Measurements from ENCODE around the gene SERPINE1. TPM values are rescaled to one million over a fixed set of nuclear protein-coding genes. Genes with fewer than 3 reads are reported as not detected.
"Not testable (repeated sequence)": the region's sequence is repeated elsewhere in the genome, so short reads cannot be mapped to it uniquely, and the experiment has no call there.

Gene SERPINE1
- total RNA-seq, 1 donor from 2014 or later: 289 TPM

- DNase-seq: peak; percentile 89
These were observed 2.4 kb upstream of the SERPINE1 start for GRCh38 chr7:101124376-101125056.

GRCh38 chr7:101125989-101126650 is 784 bp upstream of the SERPINE1 start:
- DNase-seq: peak; percentile 91

DNA sequence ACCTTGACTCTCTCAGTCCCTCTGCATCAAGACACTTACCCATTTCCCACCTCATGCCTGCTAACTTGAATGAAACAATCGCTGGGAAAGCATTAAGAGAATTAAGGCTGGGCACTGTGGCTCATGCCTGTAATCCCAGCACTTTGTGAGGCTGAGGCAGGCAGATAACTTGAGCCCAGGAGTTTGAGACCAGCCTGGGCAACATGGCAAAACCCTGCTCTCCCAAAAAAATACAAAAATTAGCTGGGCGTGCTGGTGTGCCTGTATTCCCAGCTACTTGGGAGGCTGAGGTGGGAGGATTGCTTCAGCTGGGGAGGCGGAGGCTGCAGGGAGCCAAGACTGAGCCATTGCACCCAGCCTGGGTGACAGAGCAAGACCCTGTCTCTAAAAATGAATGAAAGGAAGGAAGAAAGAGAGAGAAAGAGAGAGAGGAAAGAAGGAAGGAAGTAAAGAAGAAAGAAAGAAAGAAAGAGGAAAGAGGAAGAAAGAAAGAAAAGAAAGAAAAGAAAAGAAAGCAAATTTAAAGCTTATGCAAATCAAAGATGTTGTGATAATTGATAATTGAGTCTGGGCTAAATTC is 646 bp downstream of the SERPINE1 start:
- DNase-seq: no peak

GRCh38 chr7:101128040-101128834 is 1.3 kb downstream of the SERPINE1 start:
- DNase-seq: peak; percentile 55

GRCh38 chr7:101129603-101130117 is 2.8 kb downstream of the SERPINE1 start:
- no peak for DNase-seq

- not testable (repeated sequence) for DNase-seq
These were observed 6.0 kb downstream of the SERPINE1 start for GRCh38 chr7:101132626-101133600.

DNA sequence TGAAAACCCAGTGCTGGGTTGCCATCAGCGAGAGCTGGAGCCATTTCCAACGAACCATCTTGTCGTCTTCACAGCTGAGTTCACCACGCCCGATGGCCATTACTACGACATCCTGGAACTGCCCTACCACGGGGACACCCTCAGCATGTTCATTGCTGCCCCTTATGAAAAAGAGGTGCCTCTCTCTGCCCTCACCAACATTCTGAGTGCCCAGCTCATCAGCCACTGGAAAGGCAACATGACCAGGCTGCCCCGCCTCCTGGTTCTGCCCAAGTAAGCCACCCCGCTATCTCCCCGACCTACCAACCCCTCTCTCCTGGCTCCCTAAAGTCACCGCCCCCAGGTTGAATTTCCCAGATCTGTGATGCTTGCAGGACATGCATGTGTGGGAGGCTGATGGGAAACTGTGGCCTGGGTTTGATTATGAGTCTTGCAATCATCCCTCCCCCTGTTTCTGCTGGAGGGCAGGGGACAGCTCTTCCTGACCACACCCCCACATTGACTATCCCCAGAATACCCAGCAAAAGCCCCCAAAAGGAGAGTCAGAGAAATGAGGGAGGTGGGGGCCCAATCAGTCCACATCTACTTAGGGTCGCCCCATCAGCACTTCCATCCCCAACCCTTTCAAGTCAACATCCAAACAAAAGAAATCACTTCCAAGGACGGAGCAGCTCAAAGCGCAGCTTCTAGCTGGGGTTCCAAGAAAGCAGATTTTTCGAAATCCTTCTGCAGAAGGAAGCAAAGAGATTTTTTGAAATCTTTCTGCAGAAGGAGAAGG is 6.9 kb downstream of the SERPINE1 start:
- peak; percentile 44 for DNase-seq

DNA sequence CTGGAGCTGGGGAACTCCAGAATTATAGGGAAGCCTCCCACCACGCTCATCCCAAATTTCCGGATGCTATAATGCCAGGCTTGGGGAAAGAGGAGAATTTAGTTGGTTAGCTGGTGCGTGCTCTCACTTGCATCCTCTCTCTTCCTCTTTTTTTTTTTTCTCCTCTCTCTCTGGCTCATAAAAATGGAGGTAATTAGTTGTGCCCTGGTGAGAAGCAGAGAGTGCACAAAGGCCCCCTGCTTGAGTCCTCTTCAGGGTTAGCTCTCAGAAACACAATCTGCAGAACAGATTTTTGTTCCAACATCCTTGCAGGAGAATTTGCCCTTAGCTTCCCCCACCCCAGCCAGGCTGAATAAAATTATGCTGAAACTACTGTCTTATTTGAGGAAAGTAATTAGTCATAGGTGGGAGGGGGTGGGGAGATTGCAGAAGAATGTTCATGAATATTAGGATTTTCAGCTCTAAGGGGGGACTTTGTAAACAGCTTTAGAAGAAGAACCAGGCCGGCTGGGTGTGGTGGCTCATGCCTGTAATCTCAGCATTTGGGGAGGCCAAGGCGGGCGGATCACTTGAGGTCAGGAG is 7.6 kb downstream of the SERPINE1 start:
- peak; percentile 43 for DNase-seq

DNA sequence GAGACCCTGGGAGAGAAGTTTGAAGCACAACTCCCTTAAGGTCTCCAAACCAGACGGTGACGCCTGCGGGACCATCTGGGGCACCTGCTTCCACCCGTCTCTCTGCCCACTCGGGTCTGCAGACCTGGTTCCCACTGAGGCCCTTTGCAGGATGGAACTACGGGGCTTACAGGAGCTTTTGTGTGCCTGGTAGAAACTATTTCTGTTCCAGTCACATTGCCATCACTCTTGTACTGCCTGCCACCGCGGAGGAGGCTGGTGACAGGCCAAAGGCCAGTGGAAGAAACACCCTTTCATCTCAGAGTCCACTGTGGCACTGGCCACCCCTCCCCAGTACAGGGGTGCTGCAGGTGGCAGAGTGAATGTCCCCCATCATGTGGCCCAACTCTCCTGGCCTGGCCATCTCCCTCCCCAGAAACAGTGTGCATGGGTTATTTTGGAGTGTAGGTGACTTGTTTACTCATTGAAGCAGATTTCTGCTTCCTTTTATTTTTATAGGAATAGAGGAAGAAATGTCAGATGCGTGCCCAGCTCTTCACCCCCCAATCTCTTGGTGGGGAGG is 10.8 kb downstream of the SERPINE1 start:
- peak; percentile 54 for DNase-seq

GRCh38 chr7:101138213-101138870 is 11.4 kb downstream of the SERPINE1 start:
- peak; percentile 98 for DNase-seq

- peak; percentile 46 for DNase-seq
These were observed 13.4 kb downstream of the SERPINE1 start for GRCh38 chr7:101140339-101140699.

DNA sequence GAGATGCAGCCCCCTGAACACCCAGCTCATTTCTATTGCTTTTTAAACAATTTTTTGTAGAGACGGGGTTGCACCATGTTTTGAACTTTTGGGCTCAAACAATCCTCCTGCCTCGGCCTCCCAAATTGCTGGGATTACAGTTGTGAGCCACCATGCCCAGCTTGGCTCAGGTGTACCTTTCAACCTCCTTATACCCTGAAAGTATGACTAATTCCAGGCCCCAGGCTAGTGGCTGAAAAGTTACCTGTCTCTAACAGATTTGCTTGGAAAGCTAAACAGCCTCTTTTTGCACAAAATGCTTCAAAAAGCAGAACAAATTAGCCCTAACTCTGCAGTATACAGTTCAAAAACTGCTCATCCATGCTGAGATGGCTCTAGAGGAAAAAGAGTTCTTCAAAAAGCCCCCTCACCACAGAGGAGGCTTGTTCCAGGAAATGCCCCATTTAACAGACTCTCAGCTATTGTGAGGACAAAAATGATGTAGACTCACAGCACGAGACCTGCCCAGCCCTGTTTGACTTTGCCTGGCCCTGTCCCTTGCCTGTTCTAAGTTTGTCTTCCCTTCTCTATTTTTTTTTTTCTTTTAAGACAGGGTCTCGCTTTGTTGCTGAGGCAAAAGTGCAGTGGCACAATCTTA is 14.0 kb downstream of the SERPINE1 start:
- DNase-seq: no peak

- DNase-seq: no peak
These were observed 25.2 kb downstream of the SERPINE1 start for GRCh38 chr7:101151908-101152651.

DNA sequence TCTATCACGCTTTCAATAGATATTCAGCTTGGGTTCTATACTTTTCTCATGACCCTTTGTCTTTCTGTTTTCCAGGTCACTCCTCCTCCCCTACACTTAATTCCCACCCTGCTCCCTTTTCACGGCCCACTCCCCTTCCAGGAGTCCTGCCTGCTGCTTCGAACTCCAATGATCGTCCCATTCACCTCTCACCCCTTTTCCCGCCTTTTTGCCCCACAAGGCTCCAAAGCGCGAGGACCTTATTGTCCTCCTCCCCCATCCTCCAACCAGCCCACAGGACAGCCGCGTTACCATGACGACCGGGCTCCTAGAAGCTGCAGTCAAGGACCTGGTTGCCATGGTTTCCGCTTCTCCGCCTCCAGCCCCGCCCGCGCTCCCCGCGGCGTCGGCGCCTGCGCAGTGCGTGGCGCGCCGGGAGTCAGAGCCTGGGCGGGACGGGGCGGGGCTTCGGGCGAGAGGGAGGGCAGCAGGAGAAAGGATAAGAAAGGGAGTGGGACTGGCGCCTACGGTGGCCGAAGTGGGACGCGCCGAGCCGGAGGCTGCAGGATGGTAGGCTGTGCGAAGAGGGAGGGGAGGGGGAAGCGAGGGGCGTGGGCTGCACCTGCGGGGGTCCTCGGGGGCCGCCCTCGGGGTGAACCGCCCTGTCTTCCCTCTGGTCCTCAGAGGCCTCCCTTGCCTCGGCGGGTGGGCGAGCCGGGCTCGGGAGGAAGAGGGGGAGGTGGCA is 27.2 kb downstream of the SERPINE1 start, which contains the start of gene AP1S1:
Gene AP1S1, plus strand, starts transcription at position 508 of the 724 bp plus-strand sequence. Its CDS starts 39 bp downstream, at position 547.
- DNase-seq: peak; percentile 95

DNA sequence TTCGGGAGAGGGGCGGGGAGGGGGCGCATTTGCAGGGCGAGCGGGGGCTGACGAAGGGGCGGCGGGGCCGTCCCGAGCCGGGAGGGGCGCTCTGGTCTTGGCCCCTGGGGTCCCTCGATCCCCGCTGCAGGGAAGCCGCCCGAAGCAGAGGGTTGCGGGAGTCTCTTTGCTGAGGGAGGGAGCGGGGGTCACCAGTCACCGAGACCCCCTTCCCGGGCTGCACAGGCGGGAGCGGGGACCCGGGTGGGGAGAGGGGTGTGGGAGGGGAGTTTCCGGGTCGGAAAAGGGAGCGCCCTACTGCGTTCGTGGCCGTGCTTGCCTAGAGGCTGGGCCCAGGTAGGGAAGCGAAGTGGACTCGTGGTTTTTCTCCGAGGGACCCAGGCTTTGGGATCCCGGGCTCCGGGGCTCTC is 27.8 kb downstream of the SERPINE1 start:
- DNase-seq: no peak

- DNase-seq: no peak
These were observed 28.4 kb downstream of the SERPINE1 start for GRCh38 chr7:101155303-101155702.

DNA sequence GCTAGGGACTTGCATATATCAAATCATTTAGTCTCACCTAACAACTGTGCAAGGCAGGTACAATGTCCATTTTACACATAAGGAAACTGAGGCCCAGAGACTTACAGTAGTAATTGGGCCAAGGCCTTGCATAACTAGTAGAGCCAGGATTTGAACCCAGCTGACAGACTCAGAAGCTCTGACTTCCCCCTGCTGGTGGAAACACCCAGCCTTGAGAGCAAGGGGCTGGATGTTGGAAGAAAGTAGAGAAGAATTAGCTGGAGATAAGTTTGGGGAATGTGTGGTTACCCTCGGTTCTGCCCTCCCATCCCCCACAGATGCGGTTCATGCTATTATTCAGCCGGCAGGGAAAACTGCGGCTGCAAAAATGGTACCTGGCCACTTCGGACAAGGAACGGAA is 29.4 kb downstream of the SERPINE1 start:
- no peak for DNase-seq
